GM18907 (cell line): ENCODE results near the gene VTI1A.
"Not testable (repeated sequence)": the region's sequence is repeated elsewhere in the genome, so short reads cannot be mapped to it uniquely, and the experiment has no call there.

Source experiments
- ATAC-seq: cut with Tn5 transposase; IDR thresholded peaks from one replicate; pipeline ENCODE4 v1.9.1; 2021; ENCODE audit warnings: mild to moderate bottlenecking, moderate library complexity; ENCODE audit not compliant: unreplicated experiment

The VTI1A gene

DNA sequence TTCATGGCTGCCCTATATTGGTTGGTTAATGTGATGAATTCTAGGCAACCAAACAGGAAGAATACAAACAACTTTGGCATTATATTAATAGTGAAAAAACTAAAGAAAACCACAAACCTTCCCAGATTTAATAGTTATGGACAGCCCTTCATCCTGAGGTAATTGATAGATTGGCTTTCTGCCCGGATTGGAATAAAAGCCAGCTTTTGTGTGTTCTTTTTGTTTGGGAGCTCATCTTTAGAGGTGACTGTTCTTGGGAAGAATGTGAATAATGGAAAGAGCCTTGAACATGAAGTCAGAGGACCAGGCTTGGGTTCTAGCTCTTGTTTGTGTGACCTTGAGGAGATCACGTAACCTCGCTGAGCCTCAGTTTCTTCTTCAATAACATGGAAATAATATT is 92.3 kb downstream of the VTI1A start:
- ATAC-seq = no peak

DNA sequence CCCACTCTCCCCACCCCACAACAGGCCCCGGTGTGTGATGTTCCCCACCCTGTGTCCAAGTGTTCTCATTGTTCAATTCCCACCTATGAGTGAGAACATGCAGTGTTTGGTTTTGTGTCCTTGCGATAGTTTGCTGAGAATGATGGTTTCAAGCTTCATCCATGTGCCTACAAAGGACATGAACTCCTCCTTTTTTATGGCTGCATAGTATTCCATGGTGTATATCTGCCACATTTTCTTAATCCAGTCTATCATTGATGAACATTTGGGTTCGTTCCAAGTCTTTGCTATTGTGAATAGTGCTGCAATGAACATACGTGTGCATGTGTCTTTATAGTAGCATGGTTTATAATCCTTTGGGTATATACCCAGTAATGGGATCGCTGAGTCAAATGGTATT is 95.8 kb downstream of the VTI1A start:
- not testable (repeated sequence) for ATAC-seq

DNA sequence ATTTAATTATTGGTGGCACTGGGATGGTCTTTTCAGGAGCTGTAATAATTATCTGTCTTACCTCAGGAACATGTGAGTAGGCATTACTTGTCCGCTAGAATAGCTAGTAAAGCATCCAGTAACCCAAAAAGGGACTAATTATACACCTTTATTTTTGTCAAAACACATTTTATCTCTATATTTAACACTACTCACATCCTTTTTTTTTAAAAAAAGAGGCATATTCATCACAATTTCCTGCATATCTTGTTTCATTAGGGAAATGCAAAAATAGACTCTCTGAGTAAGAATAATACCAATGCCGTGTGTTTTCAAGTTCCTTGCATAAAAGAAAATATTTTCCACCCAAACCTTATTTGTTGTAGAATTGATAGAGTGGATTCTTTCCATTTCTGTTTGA is 99.5 kb downstream of the VTI1A start:
- ATAC-seq = no peak

DNA sequence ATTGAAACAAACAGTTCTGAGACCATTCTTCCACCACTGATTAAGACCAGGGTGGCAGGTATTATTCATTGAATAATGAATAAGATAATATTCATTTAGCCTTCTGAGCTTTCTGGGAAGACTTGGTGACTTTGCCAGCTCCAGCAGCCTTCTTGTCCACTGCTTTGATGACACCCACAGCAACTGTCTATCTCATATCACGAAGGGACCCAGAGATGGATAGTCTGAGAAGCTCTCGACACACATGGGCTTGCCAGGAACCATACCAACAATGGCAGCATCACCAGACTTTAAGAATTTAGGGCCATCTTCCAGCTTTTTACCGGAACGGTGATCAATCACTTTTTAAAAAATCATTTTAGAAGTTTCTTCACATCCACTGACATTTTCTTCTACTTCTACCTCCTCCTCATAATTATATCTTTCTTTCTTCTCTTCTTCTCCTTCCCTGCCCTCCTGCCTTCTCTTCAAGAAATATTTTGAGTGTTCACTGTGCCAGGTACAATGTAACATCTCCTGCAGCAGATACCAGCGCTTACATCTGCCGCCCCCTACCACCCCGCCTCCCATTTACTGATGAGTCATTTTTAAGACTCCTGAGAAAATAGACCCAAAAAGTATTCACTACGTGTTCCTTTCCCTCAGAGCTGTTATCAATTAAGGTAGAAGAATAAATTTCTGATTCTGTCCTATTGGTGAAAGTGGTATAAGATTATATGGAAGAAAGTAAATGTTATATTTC is 101.7 kb downstream of the VTI1A start:
- no peak for ATAC-seq

DNA sequence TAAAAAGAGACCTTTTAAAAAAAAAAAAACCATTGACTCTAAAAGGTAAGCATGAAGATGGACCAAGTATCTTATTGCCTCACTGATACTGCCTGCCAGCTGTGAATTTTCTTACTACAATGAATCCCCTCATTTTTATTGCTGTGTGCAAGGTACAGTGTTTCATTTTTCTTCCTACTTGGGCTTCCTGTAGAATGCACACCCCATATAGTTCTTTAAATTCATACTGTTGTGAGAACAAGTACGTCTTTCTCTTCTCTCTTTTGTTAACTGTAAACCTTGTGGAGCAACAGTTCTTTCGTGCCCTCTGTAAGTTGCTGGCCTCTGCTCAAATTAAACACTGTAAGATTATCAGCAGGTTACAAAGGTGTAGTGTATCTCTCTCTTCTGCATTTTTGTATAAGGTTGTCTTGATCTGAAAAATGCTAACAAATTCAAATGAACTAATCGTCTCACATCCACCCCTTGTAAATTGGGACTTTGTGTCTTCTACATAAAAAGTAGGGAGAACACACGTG is 105.6 kb downstream of the VTI1A start:
- ATAC-seq = no peak

DNA sequence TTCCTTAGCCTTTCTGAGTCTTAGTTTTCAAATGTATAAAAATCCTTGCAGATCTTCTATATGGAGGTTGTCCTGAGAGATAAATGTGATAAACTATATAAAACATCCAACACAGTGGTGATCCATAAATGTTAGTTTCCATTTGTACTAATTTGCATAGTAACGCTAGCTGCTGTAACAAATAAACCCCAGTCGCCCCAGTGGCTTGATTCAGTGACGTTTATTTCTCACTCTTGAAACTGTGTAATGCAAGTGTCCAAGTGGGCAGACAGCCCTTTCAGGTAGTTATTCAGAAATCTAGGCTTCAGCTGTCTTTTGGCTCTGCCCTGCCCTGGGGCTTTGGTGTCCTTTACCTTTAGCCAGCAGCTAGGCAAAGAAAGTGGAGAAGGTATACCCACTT is 106.3 kb downstream of the VTI1A start:
- no peak for ATAC-seq

DNA sequence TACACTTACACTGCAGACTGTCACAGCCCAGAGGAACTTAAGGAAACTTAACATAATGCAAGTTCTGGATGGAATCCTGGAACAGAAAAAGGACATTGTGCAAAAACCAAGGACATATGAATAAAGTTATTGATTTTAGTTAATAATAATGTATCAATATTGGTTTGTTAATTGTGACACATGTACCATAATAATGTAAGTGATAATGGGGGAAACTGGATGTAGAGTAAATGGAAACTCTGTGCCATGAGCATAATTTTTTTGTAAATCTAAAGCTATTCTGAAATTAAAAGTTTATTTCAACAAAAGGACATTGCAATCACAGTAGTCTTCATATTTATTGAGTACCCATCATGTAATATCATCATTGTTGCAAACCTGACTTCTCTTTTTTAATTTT is 107.2 kb downstream of the VTI1A start:
- no peak for ATAC-seq

DNA sequence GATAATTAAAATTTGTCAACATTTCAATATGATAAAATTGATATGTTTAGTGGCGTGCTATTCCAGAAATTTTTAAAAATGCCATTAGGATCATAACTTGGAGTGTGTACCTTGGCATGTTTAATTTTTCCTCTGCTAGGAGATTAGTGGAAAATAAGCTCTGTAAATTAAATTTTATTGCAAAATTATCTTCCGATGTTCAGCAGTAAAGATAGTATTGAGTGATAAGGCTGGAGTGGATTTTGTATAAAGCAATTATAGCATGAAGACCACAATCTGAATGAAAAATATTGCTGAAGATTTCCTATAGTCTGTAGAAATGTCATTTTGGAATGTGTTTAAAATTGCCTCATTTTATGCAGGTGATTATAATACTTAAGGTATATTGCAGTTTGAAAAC is 110.2 kb downstream of the VTI1A start:
- ATAC-seq = no peak

DNA sequence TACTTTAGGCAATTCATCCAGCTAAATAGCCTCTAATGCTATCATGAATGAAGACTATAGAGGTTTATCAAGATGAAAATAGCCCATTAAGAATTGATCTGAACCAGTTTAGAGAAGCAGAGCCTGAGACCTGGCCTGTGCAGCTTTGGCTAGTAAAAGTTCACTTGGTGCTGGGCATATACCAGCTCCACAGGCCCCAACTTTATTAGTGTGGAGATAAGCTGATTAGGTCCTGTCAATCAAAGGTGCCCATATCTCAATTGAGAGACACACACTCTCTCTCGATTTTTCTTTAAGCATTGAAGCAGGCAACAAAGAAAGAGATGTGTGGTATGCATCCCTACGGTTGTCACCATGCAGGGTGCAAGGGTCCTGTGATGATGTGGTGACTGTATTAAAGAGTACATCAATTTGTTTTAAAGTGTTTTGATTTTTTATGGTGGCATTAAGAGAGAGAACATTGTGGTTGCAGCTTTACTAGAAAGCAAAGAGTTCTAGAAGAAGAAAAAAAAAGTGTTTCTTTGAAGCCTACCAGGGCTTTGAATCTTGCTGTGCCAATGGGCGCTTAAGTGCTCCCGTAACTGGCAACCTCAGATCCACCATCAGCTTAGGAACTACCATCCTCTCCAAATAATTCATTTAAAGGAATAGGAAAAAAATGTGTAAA is 111.6 kb downstream of the VTI1A start:
- ATAC-seq = no peak

DNA sequence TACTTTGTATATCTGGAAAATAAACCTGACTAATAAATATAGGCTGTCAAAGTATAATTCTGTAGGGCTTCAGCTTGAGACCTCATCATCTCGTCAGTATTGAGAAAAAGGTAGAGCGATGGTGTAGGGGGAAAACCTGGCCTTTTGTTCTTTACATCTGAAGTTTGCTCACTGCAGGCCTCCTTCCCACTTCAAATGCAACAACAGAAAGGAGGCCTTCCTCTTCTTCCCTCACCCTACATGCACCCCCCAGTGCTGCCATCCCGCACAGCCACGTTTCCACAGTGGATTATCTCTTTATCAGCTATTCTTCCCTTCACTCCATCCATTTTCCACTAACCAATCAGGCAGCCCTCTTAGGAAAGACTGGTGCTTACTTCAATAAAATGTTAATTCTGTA is 112.3 kb downstream of the VTI1A start:
- ATAC-seq = no peak

DNA sequence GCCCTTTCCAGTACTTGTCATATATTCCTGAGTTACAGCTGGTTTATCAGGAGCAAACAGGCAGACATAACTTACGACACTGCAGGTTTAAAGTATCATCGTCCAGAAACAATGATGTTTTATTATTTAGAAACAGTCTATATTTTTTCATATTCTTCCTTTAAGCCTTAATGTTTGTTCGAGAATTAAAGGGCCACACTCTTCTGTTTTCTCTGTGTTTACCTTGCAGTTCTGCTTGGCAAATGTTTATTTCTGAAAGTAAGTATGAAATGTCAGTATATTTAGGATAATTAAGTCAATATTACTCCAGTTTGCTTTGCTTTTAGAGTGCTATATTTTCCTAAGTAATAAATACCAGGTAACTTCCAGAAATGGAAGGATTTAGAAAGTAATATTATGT is 115.1 kb downstream of the VTI1A start:
- no peak for ATAC-seq

DNA sequence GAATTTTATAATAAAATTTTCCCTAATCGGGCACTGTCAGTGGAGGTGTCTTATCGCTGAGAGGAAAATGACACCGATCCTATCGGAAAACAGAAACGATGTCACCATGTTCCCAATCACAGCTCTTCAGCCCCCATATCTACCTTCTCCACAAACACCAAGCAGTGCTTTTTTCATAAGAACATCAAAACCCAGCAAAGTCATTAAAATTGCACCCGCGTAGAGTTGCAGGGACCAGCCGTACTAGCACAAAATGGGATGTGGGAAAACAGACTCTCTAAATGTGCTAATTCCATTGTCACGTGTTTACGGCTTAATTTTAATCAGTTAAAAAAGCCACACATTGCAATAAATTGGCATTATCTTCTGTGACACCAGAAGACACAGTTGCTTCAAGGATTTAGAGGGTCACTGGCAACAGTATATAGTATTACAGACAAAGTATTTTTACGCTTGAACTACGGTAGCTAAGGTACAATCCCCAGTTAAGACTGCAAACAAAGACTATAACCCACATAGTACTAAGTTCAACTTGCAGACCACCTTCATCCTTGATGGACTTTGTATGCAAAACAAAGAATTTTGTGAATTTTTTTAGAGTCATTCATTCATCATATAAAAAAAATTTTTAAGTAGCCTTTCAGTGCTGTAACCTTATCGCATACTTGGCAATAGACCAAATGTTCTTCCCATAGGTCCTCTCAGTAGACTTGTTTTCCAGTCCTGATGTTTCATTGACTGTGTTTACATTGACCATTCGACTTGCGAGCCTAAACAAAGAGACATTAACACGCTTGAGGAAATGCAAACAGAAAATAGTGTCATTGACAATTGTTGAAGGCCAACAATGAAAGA is 116.0 kb downstream of the VTI1A start:
- no peak for ATAC-seq

DNA sequence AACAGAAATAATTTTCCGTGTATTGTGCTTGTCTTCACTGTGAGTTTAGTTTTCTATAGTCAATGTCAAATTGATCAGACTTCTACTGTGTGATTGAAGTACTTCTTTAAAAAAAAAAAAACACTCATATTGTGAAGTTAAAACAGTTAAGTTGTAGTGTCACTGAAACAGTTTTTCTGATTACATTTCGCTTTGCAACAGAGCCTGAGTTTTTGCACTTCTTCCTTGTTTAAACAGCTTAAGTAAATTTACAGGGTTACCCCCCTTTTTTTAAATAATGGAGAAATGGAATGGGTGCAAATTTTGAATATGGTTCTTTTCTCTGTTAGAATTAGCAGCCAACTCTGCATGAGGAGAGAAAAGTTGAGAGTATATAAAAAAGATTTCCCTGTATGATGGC is 117.3 kb downstream of the VTI1A start:
- ATAC-seq = no peak

DNA sequence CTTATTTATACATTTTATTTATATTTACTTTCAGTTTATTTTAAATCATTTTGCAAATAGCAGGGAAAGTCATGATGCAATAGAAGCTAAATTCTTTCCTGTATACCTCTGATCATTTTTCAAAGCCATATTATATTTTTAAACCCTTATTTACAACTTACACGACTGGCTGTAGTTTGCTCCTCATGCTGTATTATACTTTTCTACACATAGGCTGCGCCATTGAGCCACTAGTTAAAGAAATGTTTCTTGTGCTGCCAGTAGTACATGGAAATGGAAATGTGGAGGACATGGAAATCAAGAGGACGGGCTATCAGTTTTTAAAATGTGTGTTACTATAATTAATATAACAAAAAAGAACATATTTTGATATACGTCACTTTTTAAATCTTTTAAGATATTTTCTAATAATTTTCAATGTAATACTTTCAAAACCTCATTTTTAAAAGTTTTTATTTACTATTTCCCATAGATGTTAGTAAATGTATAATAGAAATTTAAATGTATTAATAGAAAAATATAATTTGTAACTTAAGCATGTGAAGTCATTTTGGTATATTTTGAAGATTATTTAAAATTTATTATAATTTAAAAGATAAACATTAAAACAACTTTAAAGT is 118.5 kb downstream of the VTI1A start:
- no peak for ATAC-seq

DNA sequence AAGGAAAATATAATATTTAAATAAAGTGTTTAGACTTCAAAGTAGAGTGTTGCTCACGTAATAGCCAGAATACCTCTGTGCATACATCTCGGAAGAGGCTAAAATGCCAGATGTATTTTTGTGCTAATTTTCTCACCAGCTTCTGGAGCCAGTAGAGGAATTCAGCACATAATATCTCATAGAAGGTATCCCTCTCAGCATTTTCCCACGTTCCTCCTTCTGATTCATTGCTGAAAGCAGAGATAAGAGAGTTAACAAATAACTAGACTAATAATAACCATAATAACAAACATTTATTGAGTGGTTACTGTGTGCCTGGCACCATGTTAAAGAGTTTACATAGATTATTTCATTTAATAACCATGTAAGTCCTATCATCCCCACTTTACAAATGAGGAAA is 123.6 kb downstream of the VTI1A start:
- no peak for ATAC-seq

DNA sequence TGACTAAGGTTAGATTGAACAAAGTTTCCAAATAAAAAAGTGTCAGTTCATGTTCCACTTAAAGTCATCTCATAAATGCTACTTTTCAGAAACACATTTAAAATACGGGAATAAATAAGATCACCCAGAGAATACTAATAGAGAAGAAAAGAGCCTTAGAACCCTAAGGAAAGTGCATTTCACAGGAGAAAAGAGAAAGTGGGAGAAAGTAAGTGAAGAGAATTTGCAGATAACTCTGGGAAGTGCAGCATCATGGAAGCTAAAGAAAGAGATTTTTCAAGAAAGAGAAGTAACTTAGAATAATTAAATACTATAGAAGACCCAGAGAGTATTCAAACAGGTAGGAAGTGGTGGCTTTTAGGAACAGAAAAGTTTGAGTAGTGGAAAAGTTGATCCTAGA is 132.6 kb downstream of the VTI1A start:
- no peak for ATAC-seq

DNA sequence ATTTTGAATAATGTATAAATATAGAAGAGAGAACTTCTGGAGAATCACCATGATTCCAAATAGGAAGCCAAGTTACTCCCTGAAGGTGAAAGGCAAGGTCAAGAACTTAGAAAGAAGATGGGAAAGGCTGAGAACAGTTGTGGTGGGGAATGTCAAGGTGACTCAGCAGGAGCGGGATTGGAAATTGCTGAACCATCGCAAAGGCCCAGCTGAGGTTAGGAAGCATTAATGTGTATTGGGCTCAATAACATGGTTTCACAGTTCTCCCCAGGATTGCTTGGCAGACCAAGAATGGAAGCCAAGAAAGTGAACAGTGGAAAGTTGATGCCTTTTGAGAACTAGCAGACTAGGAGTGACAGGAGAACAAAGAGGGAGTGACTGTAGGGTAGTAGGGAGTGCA is 133.3 kb downstream of the VTI1A start:
- ATAC-seq = no peak

DNA sequence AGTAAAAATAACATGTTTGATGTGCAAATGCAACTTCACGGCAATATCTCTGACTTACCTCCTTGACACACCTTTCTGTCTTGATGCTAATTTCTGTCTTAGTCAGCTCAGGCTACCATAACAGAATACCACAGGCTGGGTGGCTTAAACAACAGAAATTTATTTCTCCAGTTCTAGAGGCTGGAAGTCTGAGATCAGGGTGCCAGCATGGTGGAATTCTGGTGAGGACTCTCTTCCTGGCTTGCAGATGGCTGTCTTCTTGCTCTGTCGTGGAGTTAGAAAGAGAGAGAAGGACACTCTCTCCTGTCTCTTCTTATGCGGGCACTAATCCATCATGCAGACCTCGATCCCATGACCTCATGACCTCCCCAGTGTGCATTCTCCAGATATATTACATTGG is 134.9 kb downstream of the VTI1A start:
- ATAC-seq = no peak

DNA sequence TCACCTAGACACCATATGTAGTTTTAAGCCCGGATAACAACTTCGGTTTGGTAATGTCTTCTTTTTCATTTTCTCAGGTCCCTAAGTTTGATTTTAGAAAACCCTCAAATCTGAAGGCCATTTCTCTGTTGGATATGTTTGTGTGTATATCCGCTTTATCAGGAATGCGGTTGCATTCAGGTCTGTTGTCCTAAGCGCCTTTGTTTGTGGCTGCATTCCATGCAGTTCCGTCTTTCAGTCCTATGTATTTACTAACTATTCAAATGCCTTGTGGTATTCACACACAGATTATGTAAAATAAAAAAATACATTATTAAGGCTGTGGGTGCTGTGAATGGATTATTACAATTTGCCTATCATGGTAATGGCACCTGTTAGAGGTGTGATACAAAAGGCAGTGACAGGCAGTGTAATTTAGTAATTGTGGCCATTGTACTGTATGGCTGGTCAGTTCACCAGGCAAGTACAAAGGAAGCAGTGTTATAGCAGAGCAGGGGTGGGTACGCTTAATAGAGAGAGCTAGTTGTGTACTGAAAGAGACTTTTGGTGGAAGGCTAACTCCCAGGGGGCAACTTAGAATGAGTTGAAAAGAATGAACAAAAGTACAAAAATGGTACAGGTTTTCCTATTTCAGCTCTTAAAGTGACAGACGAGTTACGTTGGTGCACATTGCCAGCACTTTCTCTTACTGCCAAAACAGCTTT is 136.4 kb downstream of the VTI1A start:
- ATAC-seq = no peak

DNA sequence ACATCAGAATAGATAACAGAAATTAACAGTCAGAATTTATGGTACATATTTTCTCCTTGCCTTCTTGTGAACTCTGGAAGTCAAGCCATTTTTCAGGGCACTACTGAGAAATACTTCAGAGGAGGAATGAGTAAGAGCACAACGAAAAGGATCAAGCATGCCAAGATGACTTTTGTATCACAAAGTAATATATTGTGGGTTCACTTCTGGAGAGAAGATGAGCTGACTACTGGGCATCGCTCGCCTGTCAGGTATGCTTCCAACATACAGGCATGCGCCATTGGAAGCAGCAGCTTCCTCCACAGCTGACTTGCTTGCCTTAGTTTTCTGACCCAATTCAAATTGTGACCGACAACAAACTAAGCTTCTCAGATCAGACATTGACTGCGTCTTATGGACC is 137.3 kb downstream of the VTI1A start:
- ATAC-seq = no peak

DNA sequence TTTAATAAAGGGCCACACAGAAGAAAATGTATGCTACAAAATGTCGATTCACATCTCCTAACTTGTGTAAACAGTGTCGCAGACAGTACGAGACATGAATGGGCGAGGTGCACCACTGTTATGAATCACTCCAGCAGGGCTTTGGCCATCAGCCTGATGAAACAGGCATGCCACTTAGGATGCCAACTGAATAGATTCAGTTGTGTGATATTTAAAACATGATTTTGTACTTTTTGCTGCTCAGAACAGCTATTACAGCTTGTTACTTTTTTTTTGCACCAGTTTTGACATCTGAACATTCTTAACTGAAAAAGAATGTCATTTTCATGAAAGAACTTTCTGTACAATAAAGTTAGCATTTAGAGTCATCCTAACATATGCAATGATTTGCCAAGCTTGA is 138.1 kb downstream of the VTI1A start:
- no peak for ATAC-seq
